BJ (cell line): Measurements from ENCODE around the gene SMIM38. TPM values are rescaled to one million over a fixed set of nuclear protein-coding genes. Genes with fewer than 3 reads are reported as not detected.

ENCODE experiments used
- CTCF ChIA-PET: fragments of 350-600 bp; formaldehyde crosslinking; extraction: SDS; loops from one replicate; lab custom pipeline; 2021; ENCODE audit warnings: antibody characterized with exemption, inconsistent platforms; lab: Yijun Ruan, JAX
- POLR2A ChIA-PET: fragments of 300-600 bp; sonication (Branson Sonifier 250); formaldehyde crosslinking; extraction: SDS; loops from one replicate; lab custom pipeline; 2021; ENCODE audit warnings: antibody characterized with exemption; lab: Charles Lee
- DNase-seq: peaks from one replicate; pipeline ENCODE4 v3.0.0-alpha.2; 2011; ENCODE audit warnings: low read depth
- H3K27me3 ChIP-seq: 2 replicates; pipeline ENCODE4 v1.6.0; 2011; ENCODE audit warnings: low read length; ENCODE audit not compliant: control insufficient read depth, insufficient read depth
- H3K36me3 ChIP-seq: 2 replicates; pipeline ENCODE4 v1.5.1; 2011; ENCODE audit warnings: low read length; ENCODE audit not compliant: control insufficient read depth, insufficient read depth
- H3K4me3 ChIP-seq: 2 replicates; pipeline ENCODE4 v1.5.1; 2011; ENCODE audit warnings: low read depth, mild to moderate bottlenecking, control low read depth, low read length
- polyA plus RNA-seq: library from polyadenylated mRNA; depleted of rRNA; stranded (reverse); fragments of >200 nt; gene quantifications from 2 replicates; pipeline ENCODE4 v1.2.3, GENCODE V29; 2011
- TF ChIP-seq, protein P1 (sequence below): IDR thresholded peaks from 2 replicates; pipeline ENCODE4 v1.5.1; 2011; ENCODE audit warnings: low read depth, mild to moderate bottlenecking, control low read depth, inconsistent platforms, low read length, moderate library complexity; ENCODE audit not compliant: insufficient read depth

The SMIM38 gene
- polyA plus RNA-seq, 1 experiment: 0.09 TPM

DNA sequence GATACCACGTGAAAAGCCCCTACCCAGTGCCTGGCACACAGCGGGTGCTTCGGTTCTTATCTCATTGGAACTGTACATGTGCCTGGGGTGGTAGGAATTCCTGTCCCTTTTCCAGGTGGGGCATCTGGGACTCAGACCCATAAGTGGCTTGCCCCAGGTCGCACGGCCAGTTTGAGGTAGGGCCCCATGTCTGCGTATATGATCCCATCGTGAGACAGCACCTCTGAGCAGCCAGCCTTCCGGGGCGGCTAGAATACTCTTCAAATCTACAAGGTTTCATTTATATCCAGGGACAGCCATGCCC lies 33.5 kb upstream of the SMIM38 start:
- POLR2A ChIA-PET: no interaction called here
- Histone ChIP-seq H3K36me3 (no peaks in the 10 kb centered on the region), H3K4me3 (no peak overlapping the region), H3K27me3 (no peaks in the 10 kb centered on the region)
- CTCF ChIA-PET: interaction anchor here (0.9 to 1.0 kb wide), 2 partner anchors 9 to 523 kb away, joined by 3 read pairs; no protein-coding TSS in a partner anchor
- TF ChIP-seq, protein P1, sequence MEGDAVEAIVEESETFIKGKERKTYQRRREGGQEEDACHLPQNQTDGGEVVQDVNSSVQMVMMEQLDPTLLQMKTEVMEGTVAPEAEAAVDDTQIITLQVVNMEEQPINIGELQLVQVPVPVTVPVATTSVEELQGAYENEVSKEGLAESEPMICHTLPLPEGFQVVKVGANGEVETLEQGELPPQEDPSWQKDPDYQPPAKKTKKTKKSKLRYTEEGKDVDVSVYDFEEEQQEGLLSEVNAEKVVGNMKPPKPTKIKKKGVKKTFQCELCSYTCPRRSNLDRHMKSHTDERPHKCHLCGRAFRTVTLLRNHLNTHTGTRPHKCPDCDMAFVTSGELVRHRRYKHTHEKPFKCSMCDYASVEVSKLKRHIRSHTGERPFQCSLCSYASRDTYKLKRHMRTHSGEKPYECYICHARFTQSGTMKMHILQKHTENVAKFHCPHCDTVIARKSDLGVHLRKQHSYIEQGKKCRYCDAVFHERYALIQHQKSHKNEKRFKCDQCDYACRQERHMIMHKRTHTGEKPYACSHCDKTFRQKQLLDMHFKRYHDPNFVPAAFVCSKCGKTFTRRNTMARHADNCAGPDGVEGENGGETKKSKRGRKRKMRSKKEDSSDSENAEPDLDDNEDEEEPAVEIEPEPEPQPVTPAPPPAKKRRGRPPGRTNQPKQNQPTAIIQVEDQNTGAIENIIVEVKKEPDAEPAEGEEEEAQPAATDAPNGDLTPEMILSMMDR: no peak
- no peak for DNase-seq

DNA sequence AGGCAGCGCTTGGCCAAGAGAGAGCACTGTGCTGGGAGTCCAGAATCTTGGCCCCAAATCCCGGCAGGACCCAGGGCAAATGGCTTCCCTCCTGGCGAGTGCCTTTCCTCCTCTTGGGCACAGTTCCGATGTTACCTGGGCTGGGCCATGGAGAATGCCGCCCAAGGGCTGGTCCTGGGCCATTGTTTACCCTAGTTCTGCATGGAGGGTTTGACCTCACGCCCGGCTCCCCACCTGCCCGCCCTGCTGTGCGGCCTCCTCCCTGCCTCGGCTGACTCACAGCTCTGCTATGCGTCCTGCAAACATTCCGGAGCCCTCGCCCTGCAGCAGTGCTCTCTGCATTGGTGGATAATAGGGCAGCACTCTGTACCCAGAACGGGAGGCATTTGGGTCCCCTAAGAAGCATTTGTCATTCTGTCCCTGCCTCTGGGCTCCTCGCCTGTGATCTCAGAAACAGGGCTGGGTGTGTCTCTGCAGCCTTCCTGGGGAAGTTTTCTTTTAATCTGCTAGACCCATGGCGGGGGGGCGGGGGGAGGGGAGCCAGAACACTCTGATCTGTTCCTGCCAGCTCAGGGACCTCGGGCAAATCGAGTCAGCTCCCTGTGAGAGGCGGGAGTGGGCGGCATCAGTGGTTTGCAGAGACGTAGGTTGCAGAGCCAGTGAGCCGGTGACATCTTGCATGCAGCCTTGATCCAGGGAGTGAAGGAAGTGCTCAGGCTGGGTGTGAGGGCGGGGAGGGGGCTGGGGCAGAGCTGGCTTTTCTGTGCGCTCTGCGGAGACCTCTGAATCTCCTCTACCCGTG lies 32.9 kb upstream of the SMIM38 start:
- TF ChIP-seq, protein P1: no peak
- DNase-seq: no peak
- ChIA-PET CTCF (interaction anchor here (0.8 to 1.2 kb wide), 4 partner anchors 9 to 547 kb away, joined by 3 to 8 read pairs (median 4); no protein-coding TSS in a partner anchor), POLR2A (interaction anchor here (0.7 kb wide), 1 partner anchor 526 kb away, joined by 17 read pairs; no protein-coding TSS in a partner anchor)
- no peaks in the 10 kb centered on the region for H3K36me3 ChIP-seq
- H3K4me3 ChIP-seq: no peak overlapping the region
- no peaks in the 10 kb centered on the region for H3K27me3 ChIP-seq

DNA sequence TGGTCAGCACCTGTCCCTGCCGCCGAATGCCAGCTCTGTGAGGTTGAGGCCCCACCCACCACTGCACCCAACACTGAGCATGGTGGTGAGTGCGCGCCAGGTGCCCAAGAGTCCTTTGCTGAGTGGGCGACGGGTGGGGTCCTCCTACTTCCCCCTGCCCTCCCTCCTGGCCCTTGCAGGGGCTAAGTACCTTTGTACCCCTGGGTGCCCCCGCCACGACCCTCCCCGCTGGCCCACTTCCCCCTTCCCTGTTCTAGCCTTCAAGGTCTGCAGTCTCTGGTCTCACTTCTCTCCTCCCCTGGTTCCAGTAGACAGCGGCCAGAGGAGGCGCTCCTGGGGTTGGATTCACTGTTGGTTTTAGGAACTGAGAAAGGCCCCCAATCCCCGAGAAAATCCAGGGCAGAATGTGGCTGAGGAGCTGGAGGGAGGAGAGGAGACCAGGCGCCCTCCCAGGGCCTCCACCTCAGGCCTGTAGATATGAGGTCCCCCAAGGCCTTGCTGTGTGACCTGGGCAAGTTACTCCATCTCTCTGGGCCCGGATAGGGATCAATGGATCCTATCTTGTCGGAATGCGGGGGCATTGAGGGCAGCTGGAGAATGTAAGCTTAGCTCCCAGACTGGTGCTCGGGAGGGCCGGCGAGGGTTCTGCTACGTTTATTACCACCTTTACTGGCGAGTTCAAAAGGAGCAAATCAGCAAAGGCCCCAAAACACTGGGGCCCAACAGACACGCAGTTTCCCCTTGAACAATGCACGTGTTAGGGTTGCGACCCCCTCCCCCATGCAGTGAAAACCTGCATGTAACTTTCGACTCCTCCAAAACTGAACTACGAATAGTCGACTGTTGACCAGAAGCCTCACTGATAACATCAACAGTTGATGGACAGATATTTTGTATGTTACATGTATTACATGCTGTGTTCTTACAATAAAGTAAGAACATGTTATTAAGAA lies 31.9 kb upstream of the SMIM38 start:
- TF ChIP-seq, protein P1: no peak
- ChIA-PET POLR2A (no interaction called here), CTCF (interaction anchor here (1.2 kb wide), 2 partner anchors 8 to 546 kb away, joined by 4 to 8 read pairs; no protein-coding TSS in a partner anchor)
- DNase-seq: no peak
- Histone ChIP-seq H3K27me3 (no peaks in the 10 kb centered on the region), H3K4me3 (no peak overlapping the region), H3K36me3 (no peaks in the 10 kb centered on the region)

DNA sequence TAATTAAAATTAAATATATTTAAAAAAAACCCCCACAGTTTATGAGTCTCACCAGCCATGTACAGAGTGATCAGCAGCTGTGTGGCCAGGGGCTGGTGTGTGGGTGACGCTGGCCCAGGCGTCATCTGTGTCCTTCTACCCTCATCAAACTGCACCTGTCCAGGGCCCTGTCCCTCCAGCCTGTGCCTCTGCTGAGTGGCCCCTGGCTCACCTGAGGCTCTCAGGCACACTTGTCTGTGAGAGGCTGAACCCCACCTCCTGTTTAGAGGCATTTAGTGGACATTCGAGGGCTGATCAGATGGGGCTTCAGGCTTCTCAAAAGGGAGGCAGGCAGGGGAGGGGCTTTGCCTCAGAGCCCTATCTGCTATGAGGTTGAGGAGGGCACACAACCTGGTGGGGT lies 29.9 kb upstream of the SMIM38 start:
- TF ChIP-seq, protein P1: no peak
- Histone ChIP-seq H3K4me3 (no peak overlapping the region), H3K36me3 (no peaks in the 10 kb centered on the region), H3K27me3 (no peaks in the 10 kb centered on the region)
- ChIA-PET CTCF (interaction anchor here (1.0 to 1.7 kb wide), 2 partner anchors 23 to 24 kb away, joined by 3 to 4 read pairs; no protein-coding TSS in a partner anchor), POLR2A (no interaction called here)
- DNase-seq: no peak

DNA sequence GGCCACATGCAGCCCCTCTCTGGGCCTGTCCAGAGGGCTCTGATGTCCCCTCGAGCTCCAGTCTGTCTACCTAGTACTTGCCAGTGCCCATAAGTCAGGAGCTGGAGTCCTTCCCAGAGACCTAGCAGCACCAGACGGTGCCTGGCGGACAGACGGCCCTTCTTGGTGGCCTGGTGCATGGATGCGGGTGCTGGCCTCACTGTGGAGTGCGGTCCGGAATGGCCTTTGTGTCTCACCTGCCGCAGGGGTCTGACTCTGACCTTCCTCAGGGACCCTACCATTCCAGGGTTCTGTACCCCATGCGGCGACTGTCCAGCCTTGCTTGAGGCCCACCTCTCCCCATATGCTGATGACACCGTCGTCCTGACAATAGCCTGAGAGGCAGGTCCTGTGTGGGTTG lies 29.4 kb upstream of the SMIM38 start:
- CTCF ChIA-PET: interaction anchor here (0.6 to 1.7 kb wide), 3 partner anchors 24 to 381 kb away, joined by 3 to 4 read pairs (median 3); no protein-coding TSS in a partner anchor
- DNase-seq: no peak

More for the DNA sequence above, 29.4 kb upstream of the SMIM38 start:
- H3K4me3 ChIP-seq: no peak overlapping the region
- H3K27me3 ChIP-seq: no peaks in the 10 kb centered on the region
- no peaks in the 10 kb centered on the region for H3K36me3 ChIP-seq
- POLR2A ChIA-PET: no interaction called here
- TF ChIP-seq, protein P1: no peak
